ENCODE data around the gene CDT1. TPM values are rescaled to one million over a fixed set of nuclear protein-coding genes. Genes with fewer than 3 reads are reported as not detected.
A peak's percentile ranks its signal among the peaks of the same experiment; 100 is the strongest.

Gene CDT1
- total and polyA plus RNA-seq, 4 experiments from 2014 or later, result 0.17 to 0.26 (median 0.18) TPM

GRCh38 chr16:88830258-88830657, 26.7 kb downstream of the CDT1 start:
- no peak overlapping the region for H3K27ac Mint-ChIP-seq
- Histone ChIP-seq H3K27ac (ENCODE audit: low read depth, low read length) (no peak overlapping the region), H3K4me1 (ENCODE audit: insufficient read depth, low read length) (no peaks in the 10 kb centered on the region), H3K9me3 (ENCODE audit: control insufficient read depth in 1 of 2, low read length in 2 of 2) (no peaks in the 10 kb centered on the region), H3K27me3 (ENCODE audit: insufficient read depth, low read length) (no peaks in the 10 kb centered on the region), H3K36me3 (ENCODE audit: insufficient read depth, low read length) (no peaks in the 10 kb centered on the region), H3K4me3 (ENCODE audit: low read length in 2 of 2) (no peak overlapping the region)
- ChIA-PET POLR2A (ENCODE audit: partially characterized antibody) (no interaction called here), CTCF (ENCODE audit: partially characterized antibody) (no interaction called here)
- H3K4me3 Mint-ChIP-seq, result no peak overlapping the region
- peaks cover 0 to 10% of the 10 kb centered on the region in 2 donors for H3K36me3 Mint-ChIP-seq
- intact Hi-C loops (cut with micrococcal nuclease), result no loop called here
- no peak for DNase-seq
- no peaks in the 10 kb centered on the region for H3K4me1 Mint-ChIP-seq
- no peaks in the 10 kb centered on the region for H3K9me3 Mint-ChIP-seq
- no peaks in the 10 kb centered on the region for H3K27me3 Mint-ChIP-seq

- peaks cover 0 to 9% of the 10 kb centered on the region in 2 donors for H3K36me3 Mint-ChIP-seq
- ChIA-PET CTCF (ENCODE audit: partially characterized antibody) (no interaction called here), POLR2A (ENCODE audit: partially characterized antibody) (no interaction called here)
- no peaks in the 10 kb centered on the region for H3K9me3 ChIP-seq (ENCODE audit: control insufficient read depth in 1 of 2, low read length in 2 of 2)
- no peak overlapping the region for H3K27ac Mint-ChIP-seq
- H3K4me1 Mint-ChIP-seq, result no peaks in the 10 kb centered on the region
- H3K4me3 ChIP-seq (ENCODE audit: low read length in 2 of 2), result no peak overlapping the region
- no peaks in the 10 kb centered on the region for H3K36me3 ChIP-seq (ENCODE audit: insufficient read depth, low read length)
- H3K27me3 Mint-ChIP-seq, result no peaks in the 10 kb centered on the region
- no peaks in the 10 kb centered on the region for H3K4me1 ChIP-seq (ENCODE audit: insufficient read depth, low read length)
- H3K27ac ChIP-seq (ENCODE audit: low read depth, low read length), result no peak overlapping the region
- H3K9me3 Mint-ChIP-seq, result no peaks in the 10 kb centered on the region
- intact Hi-C loops (cut with micrococcal nuclease), result no loop called here
- H3K4me3 Mint-ChIP-seq, result no peak overlapping the region
- no peaks in the 10 kb centered on the region for H3K27me3 ChIP-seq (ENCODE audit: insufficient read depth, low read length)
- no peak for DNase-seq
Observed at GRCh38 chr16:88830783-88831182, 27.2 kb downstream of the CDT1 start.

GRCh38 chr16:88831838-88832237, 28.2 kb downstream of the CDT1 start:
- POLR2A ChIA-PET (ENCODE audit: partially characterized antibody), result no interaction called here
- Mint-ChIP-seq H3K27ac (no peak overlapping the region), H3K4me1 (no peaks in the 10 kb centered on the region), H3K36me3 (peaks cover 0 to 8% of the 10 kb centered on the region in 2 donors), H3K4me3 (no peak overlapping the region), H3K27me3 (no peaks in the 10 kb centered on the region), H3K9me3 (no peaks in the 10 kb centered on the region)
- no peak overlapping the region for H3K27ac ChIP-seq (ENCODE audit: low read depth, low read length)
- no peaks in the 10 kb centered on the region for H3K4me1 ChIP-seq (ENCODE audit: insufficient read depth, low read length)
- CTCF ChIA-PET (ENCODE audit: partially characterized antibody), result no interaction called here
- intact Hi-C loops (cut with micrococcal nuclease), result no loop called here
- no peak for DNase-seq
- H3K9me3 ChIP-seq (ENCODE audit: control insufficient read depth in 1 of 2, low read length in 2 of 2), result no peaks in the 10 kb centered on the region
- no peaks in the 10 kb centered on the region for H3K36me3 ChIP-seq (ENCODE audit: insufficient read depth, low read length)
- H3K4me3 ChIP-seq (ENCODE audit: low read length in 2 of 2), result no peak overlapping the region
- H3K27me3 ChIP-seq (ENCODE audit: insufficient read depth, low read length), result no peaks in the 10 kb centered on the region

GRCh38 chr16:88833086-88833485, 29.5 kb downstream of the CDT1 start:
- intact Hi-C loops (cut with micrococcal nuclease), result no loop called here
- CTCF ChIA-PET (ENCODE audit: partially characterized antibody), result no interaction called here

GRCh38 chr16:88834670-88835069, 31.1 kb downstream of the CDT1 start:
- ChIA-PET POLR2A (ENCODE audit: partially characterized antibody) (no interaction called here), CTCF (ENCODE audit: partially characterized antibody) (no interaction called here)
- no peaks in the 10 kb centered on the region for H3K36me3 ChIP-seq (ENCODE audit: insufficient read depth, low read length)
- Mint-ChIP-seq H3K36me3 (peaks cover 0 to 7% of the 10 kb centered on the region in 2 donors), H3K9me3 (no peaks in the 10 kb centered on the region), H3K27ac (no peak overlapping the region), H3K27me3 (no peaks in the 10 kb centered on the region), H3K4me3 (no peak overlapping the region), H3K4me1 (no peaks in the 10 kb centered on the region)
- H3K9me3 ChIP-seq (ENCODE audit: control insufficient read depth in 1 of 2, low read length in 2 of 2), result no peaks in the 10 kb centered on the region
- H3K4me1 ChIP-seq (ENCODE audit: insufficient read depth, low read length), result no peaks in the 10 kb centered on the region
- H3K27ac ChIP-seq (ENCODE audit: low read depth, low read length), result no peak overlapping the region
- no peak overlapping the region for H3K4me3 ChIP-seq (ENCODE audit: low read length in 2 of 2)
- H3K27me3 ChIP-seq (ENCODE audit: insufficient read depth, low read length), result no peaks in the 10 kb centered on the region
- no peak for DNase-seq
- intact Hi-C loops (cut with micrococcal nuclease), result no loop called here

More at GRCh38 chr16:88833086-88833485, 29.5 kb downstream of the CDT1 start:
- H3K27ac ChIP-seq (ENCODE audit: low read depth, low read length), result no peak overlapping the region
- DNase-seq, result no peak
- H3K4me1 ChIP-seq (ENCODE audit: insufficient read depth, low read length), result no peaks in the 10 kb centered on the region
- H3K27ac Mint-ChIP-seq, result no peak overlapping the region
- no peak overlapping the region for H3K4me3 Mint-ChIP-seq
- POLR2A ChIA-PET (ENCODE audit: partially characterized antibody), result interaction anchor here (0.6 kb wide), 1 partner anchor 407 kb away, joined by 4 read pairs; no protein-coding TSS in a partner anchor
- H3K4me3 ChIP-seq (ENCODE audit: low read length in 2 of 2), result no peak overlapping the region
- no peaks in the 10 kb centered on the region for H3K27me3 ChIP-seq (ENCODE audit: insufficient read depth, low read length)
- no peaks in the 10 kb centered on the region for H3K36me3 ChIP-seq (ENCODE audit: insufficient read depth, low read length)
- no peaks in the 10 kb centered on the region for H3K9me3 ChIP-seq (ENCODE audit: control insufficient read depth in 1 of 2, low read length in 2 of 2)
- peaks cover 0 to 8% of the 10 kb centered on the region in 2 donors for H3K36me3 Mint-ChIP-seq
- no peaks in the 10 kb centered on the region for H3K27me3 Mint-ChIP-seq
- H3K9me3 Mint-ChIP-seq, result no peaks in the 10 kb centered on the region
- no peaks in the 10 kb centered on the region for H3K4me1 Mint-ChIP-seq

GRCh38 chr16:88835383-88835782, 31.8 kb downstream of the CDT1 start:
- no peaks in the 10 kb centered on the region for H3K4me1 Mint-ChIP-seq
- Histone ChIP-seq H3K4me1 (ENCODE audit: insufficient read depth, low read length) (no peaks in the 10 kb centered on the region), H3K27ac (ENCODE audit: low read depth, low read length) (no peak overlapping the region), H3K27me3 (ENCODE audit: insufficient read depth, low read length) (no peaks in the 10 kb centered on the region), H3K4me3 (ENCODE audit: low read length in 2 of 2) (no peak overlapping the region), H3K36me3 (ENCODE audit: insufficient read depth, low read length) (peaks cover 3% of the 10 kb centered on the region), H3K9me3 (ENCODE audit: control insufficient read depth in 1 of 2, low read length in 2 of 2) (no peaks in the 10 kb centered on the region)
- intact Hi-C loops (cut with micrococcal nuclease), result no loop called here
- peak overlapping the region in 1 of 7 donors; percentile 55 for H3K27ac Mint-ChIP-seq
- peaks cover 0 to 11% of the 10 kb centered on the region in 2 donors for H3K36me3 Mint-ChIP-seq
- DNase-seq, result no peak
- ChIA-PET POLR2A (ENCODE audit: partially characterized antibody) (no interaction called here), CTCF (ENCODE audit: partially characterized antibody) (no interaction called here)
- no peak overlapping the region for H3K4me3 Mint-ChIP-seq
- H3K9me3 Mint-ChIP-seq, result no peaks in the 10 kb centered on the region
- no peaks in the 10 kb centered on the region for H3K27me3 Mint-ChIP-seq

- H3K4me1 ChIP-seq (ENCODE audit: insufficient read depth, low read length), result no peaks in the 10 kb centered on the region
- POLR2A ChIA-PET (ENCODE audit: partially characterized antibody), result no interaction called here
- no peaks in the 10 kb centered on the region for H3K27me3 Mint-ChIP-seq
- no peaks in the 10 kb centered on the region for H3K4me1 Mint-ChIP-seq
- H3K9me3 Mint-ChIP-seq, result no peaks in the 10 kb centered on the region
- peaks cover 0 to 11% of the 10 kb centered on the region in 2 donors for H3K36me3 Mint-ChIP-seq
- H3K27ac ChIP-seq (ENCODE audit: low read depth, low read length), result no peak overlapping the region
- no peak overlapping the region for H3K4me3 Mint-ChIP-seq
- no peak overlapping the region for H3K4me3 ChIP-seq (ENCODE audit: low read length in 2 of 2)
- no peak overlapping the region for H3K27ac Mint-ChIP-seq
- H3K36me3 ChIP-seq (ENCODE audit: insufficient read depth, low read length), result peaks cover 5% of the 10 kb centered on the region
- CTCF ChIA-PET (ENCODE audit: partially characterized antibody), result no interaction called here
- DNase-seq, result no peak
- no peaks in the 10 kb centered on the region for H3K27me3 ChIP-seq (ENCODE audit: insufficient read depth, low read length)
- no peaks in the 10 kb centered on the region for H3K9me3 ChIP-seq (ENCODE audit: control insufficient read depth in 1 of 2, low read length in 2 of 2)
- intact Hi-C loops (cut with micrococcal nuclease), result no loop called here
Observed at GRCh38 chr16:88835818-88836217, 32.2 kb downstream of the CDT1 start.

- peaks cover 5% of the 10 kb centered on the region for H3K36me3 ChIP-seq (ENCODE audit: insufficient read depth, low read length)
- intact Hi-C loops (cut with micrococcal nuclease), result no loop called here
Observed at GRCh38 chr16:88836791-88837190, 33.2 kb downstream of the CDT1 start.

More at GRCh38 chr16:88836791-88837190, 33.2 kb downstream of the CDT1 start:
- Mint-ChIP-seq H3K27me3 (no peaks in the 10 kb centered on the region), H3K36me3 (peaks cover 0 to 11% of the 10 kb centered on the region in 2 donors), H3K27ac (no peak overlapping the region), H3K9me3 (no peaks in the 10 kb centered on the region), H3K4me1 (no peaks in the 10 kb centered on the region), H3K4me3 (no peak overlapping the region)
- Histone ChIP-seq H3K9me3 (ENCODE audit: control insufficient read depth in 1 of 2, low read length in 2 of 2) (no peaks in the 10 kb centered on the region), H3K27me3 (ENCODE audit: insufficient read depth, low read length) (no peaks in the 10 kb centered on the region), H3K27ac (ENCODE audit: low read depth, low read length) (no peak overlapping the region), H3K4me3 (ENCODE audit: low read length in 2 of 2) (no peak overlapping the region), H3K4me1 (ENCODE audit: insufficient read depth, low read length) (no peaks in the 10 kb centered on the region)
- ChIA-PET CTCF (ENCODE audit: partially characterized antibody) (no interaction called here), POLR2A (ENCODE audit: partially characterized antibody) (no interaction called here)
- no peak for DNase-seq

All from CD4-positive, alpha-beta memory T cell (primary cell).